Astrocyte of the spinal cord (primary cell): ENCODE data around the gene SAMD10.

Experiments used
- DNase-seq: peaks from one replicate; pipeline ENCODE4 v3.0.0; 2011; ENCODE audit warnings: low read depth, low spot score
- H3K4me3 ChIP-seq: 2 replicates; pipeline ENCODE4 v1.5.1; 2011; ENCODE audit warnings: low read depth, mild to moderate bottlenecking, low read length, moderate library complexity
- CTCF ChIP-seq: IDR thresholded peaks from 2 replicates; pipeline ENCODE4 v1.5.1; 2012; ENCODE audit warnings: low read depth, mild to moderate bottlenecking, low read length, inconsistent platforms
- in situ Hi-C: cut with HindIII; loops from 2 replicates; pipeline ENCODE4 v1.10.0; 2017; ENCODE audit warnings: low sequenced_read_pairs

SAMD10 gene

GRCh38 chr20:63968136-63968927, 11.1 kb downstream of the SAMD10 start:
- no peak for DNase-seq

GRCh38 chr20:63967330-63968135, 11.9 kb downstream of the SAMD10 start:
- no peak for DNase-seq
- no peak overlapping the region for H3K4me3 ChIP-seq
- in situ Hi-C loops, result no loop called here
- no peak for TF ChIP-seq CTCF

More at GRCh38 chr20:63968136-63968927, 11.1 kb downstream of the SAMD10 start:
- peak overlapping the region; percentile 58 for H3K4me3 ChIP-seq
- TF ChIP-seq CTCF, result no peak
- in situ Hi-C loops, result no loop called here

GRCh38 chr20:63966944-63967322, 12.5 kb downstream of the SAMD10 start:
- no peak for DNase-seq
- H3K4me3 ChIP-seq, result no peak overlapping the region
- in situ Hi-C loops, result no loop called here
- TF ChIP-seq CTCF, result no peak

GRCh38 chr20:63966172-63966943, 13.1 kb downstream of the SAMD10 start:
- in situ Hi-C loops, result no loop called here
- no peak overlapping the region for H3K4me3 ChIP-seq
- DNase-seq, result no peak
- TF ChIP-seq CTCF, result no peak

- DNase-seq, result no peak
- TF ChIP-seq CTCF, result no peak
- no peak overlapping the region for H3K4me3 ChIP-seq
- in situ Hi-C loops, result no loop called here
Measured at GRCh38 chr20:63964412-63964811, 15.0 kb downstream of the SAMD10 start.

GRCh38 chr20:63963784-63964301, 15.6 kb downstream of the SAMD10 start:
- no peak overlapping the region for H3K4me3 ChIP-seq
- no peak for TF ChIP-seq CTCF
- DNase-seq, result no peak
- in situ Hi-C loops, result no loop called here
